ENCODE data around the gene BMERB1. TPM values are rescaled to one million over a fixed set of nuclear protein-coding genes. Genes with fewer than 3 reads are reported as not detected.

Gene BMERB1
- total and polyA plus RNA-seq, 9 of the 15 experiments (the other 6 are each of a cell fraction or from before 2014, with no cell fraction given): 0.29 to 2.9 (median 0.94) TPM

GRCh38 chr16:15492091-15492740, 57.8 kb downstream of the BMERB1 start:
- TF ChIP-seq RBM25 (IDR thresholded peaks at IDR 0.05; ENCODE audit: low read depth, low read length, severe bottlenecking) (no peak), SPI1 (IDR thresholded peaks at IDR 0.05; ENCODE audit: borderline replicate concordance, low read depth, low read length) (peak; percentile 83; the same call in 1 of the 2 replicates)
- H3K4me2 ChIP-seq (ENCODE audit: insufficient read depth, low read length): no peak overlapping the region
- intact Hi-C loops (cut with micrococcal nuclease) (no loop called here), in situ Hi-C loops (cut with MboI) (no loop called here)
- no peaks in the 10 kb centered on the region for H3K36me3 ChIP-seq (ENCODE audit: control insufficient read depth, insufficient read depth, low read length)
- H3K4me3 ChIP-seq: no peak overlapping the region
- 39% methylated on average over 8 of the region's 8 CpGs for WGBS (ENCODE audit: insufficient coverage, low coverage, missing lambda C conversion rate)
- POLR2A ChIA-PET: interaction anchor here (0.9 kb wide), 1 partner anchor 38 kb away, joined by 5 read pairs; no protein-coding TSS in a partner anchor
- no peaks in the 10 kb centered on the region for H3K79me2 ChIP-seq (ENCODE audit: control insufficient read depth, insufficient read depth, low read length)
- CTCF ChIA-PET (ENCODE audit: low intra/inter-chr PET ratio): no interaction called here
- H3K4me1 ChIP-seq (replicated peaks in 1 of 2; ENCODE audit: control insufficient read depth in 2 of 2, insufficient read depth in 2 of 2, low read length in 2 of 2): peaks cover 4 to 34% of the 10 kb centered on the region in 2 experiments
- no peak overlapping the region for H3K27ac ChIP-seq (ENCODE audit: extremely low read depth, low read depth, low read length)
- no peak overlapping the region for H3K9ac ChIP-seq (ENCODE audit: insufficient read depth in 1 of 2, low read depth in 2 of 2, low read length in 2 of 2)
- no peaks in the 10 kb centered on the region for H4K20me1 ChIP-seq (replicated peaks; ENCODE audit: control insufficient read depth, insufficient read depth, low read length)
- no TSS peak for BruUV-seq (replicated peaks)
- H3K27me3 ChIP-seq (ENCODE audit: control insufficient read depth in 2 of 2, insufficient read depth in 2 of 2, low read length in 2 of 2): no peaks in the 10 kb centered on the region
- H3K9me3 ChIP-seq (replicated peaks; ENCODE audit: control insufficient read depth, insufficient read depth, low read depth, low read length): no peaks in the 10 kb centered on the region
- ATAC-seq: no peak
- no peak for FAIRE-seq
- DNase-seq (ENCODE audit: extremely low read depth in 1 of 4, low spot score in 3 of 4): no peak
- H3K9me1 ChIP-seq (ENCODE audit: control insufficient read depth, insufficient read depth, low read length): no peaks in the 10 kb centered on the region
- peak overlapping the region; percentile 71 for H2AFZ ChIP-seq (ENCODE audit: low read depth, low read length)

DNA sequence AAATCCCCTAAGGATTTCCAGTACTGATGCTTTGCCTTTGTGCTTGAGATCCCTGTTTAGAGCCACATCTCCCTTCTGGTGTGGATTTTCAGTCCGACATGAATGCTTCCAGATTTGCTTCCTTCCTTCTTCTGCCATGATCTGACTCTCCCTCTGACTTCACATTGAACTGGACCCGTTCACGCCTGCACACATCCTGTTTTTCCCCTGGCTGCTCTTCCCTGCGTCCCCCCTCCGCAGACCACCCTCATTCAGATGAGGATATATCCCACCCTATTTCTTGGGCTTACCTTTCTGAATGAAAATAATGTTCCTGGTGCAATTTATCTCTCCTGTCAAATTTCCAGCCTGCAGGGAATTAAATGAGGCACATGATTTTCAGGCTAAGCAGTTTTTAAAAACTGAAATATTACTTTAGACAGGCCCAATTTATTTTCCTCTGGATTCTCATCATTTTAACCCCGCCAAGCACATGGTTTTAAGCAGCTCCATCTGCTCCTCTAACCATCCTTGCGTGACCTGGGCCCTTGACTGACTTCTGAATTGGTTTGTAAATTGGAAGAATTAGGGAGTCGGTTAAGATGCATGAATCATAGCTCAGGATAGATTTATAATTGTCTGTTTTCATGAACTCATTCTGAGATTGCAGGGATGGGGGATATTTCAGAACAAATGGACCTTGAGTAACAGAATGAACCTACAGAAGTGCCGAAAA, 59.2 kb downstream of the BMERB1 start:
- ChIA-PET POLR2A (no interaction called here), CTCF (ENCODE audit: low intra/inter-chr PET ratio) (no interaction called here)
- in situ Hi-C loops (cut with MboI) (no loop called here), intact Hi-C loops (cut with micrococcal nuclease) (no loop called here)
- Histone ChIP-seq H4K20me1 (replicated peaks; ENCODE audit: control insufficient read depth, insufficient read depth, low read length) (no peaks in the 10 kb centered on the region), H3K27ac (ENCODE audit: extremely low read depth, low read depth, low read length) (no peak overlapping the region), H3K4me1 (replicated peaks in 1 of 2; ENCODE audit: control insufficient read depth in 2 of 2, insufficient read depth in 2 of 2, low read length in 2 of 2) (peaks cover 4 to 22% of the 10 kb centered on the region in 2 experiments), H3K9ac (ENCODE audit: insufficient read depth in 1 of 2, low read depth in 2 of 2, low read length in 2 of 2) (no peak overlapping the region), H3K9me3 (replicated peaks; ENCODE audit: control insufficient read depth, insufficient read depth, low read depth, low read length) (no peaks in the 10 kb centered on the region; the same call in 1 of the 2 replicates), H3K4me2 (ENCODE audit: insufficient read depth, low read length) (no peak overlapping the region), H3K9me1 (ENCODE audit: control insufficient read depth, insufficient read depth, low read length) (no peaks in the 10 kb centered on the region), H3K27me3 (ENCODE audit: control insufficient read depth in 2 of 2, insufficient read depth in 2 of 2, low read length in 2 of 2) (no peaks in the 10 kb centered on the region), H3K36me3 (ENCODE audit: control insufficient read depth, insufficient read depth, low read length) (no peaks in the 10 kb centered on the region), H2AFZ (ENCODE audit: low read depth, low read length) (no peak overlapping the region; the same call in 1 of the 2 replicates), H3K4me3 (no peak overlapping the region), H3K79me2 (ENCODE audit: control insufficient read depth, insufficient read depth, low read length) (no peaks in the 10 kb centered on the region)
- ATAC-seq (no peak), DNase-seq (ENCODE audit: extremely low read depth in 1 of 4, low spot score in 3 of 4) (no peak), FAIRE-seq (no peak)
- 46% methylated on average over 9 of the region's 9 CpGs for WGBS (ENCODE audit: insufficient coverage, low coverage, missing lambda C conversion rate)
- BruUV-seq (replicated peaks): no TSS peak
- TF ChIP-seq SETDB1 (IDR thresholded peaks at IDR 0.05; ENCODE audit: low read length): no peak
- TF ChIP-seq GABPB2 (CRISPR knock-in tag; conservative IDR thresholded peaks at IDR 0.05): no peak
- TF ChIP-seq, protein P1, sequence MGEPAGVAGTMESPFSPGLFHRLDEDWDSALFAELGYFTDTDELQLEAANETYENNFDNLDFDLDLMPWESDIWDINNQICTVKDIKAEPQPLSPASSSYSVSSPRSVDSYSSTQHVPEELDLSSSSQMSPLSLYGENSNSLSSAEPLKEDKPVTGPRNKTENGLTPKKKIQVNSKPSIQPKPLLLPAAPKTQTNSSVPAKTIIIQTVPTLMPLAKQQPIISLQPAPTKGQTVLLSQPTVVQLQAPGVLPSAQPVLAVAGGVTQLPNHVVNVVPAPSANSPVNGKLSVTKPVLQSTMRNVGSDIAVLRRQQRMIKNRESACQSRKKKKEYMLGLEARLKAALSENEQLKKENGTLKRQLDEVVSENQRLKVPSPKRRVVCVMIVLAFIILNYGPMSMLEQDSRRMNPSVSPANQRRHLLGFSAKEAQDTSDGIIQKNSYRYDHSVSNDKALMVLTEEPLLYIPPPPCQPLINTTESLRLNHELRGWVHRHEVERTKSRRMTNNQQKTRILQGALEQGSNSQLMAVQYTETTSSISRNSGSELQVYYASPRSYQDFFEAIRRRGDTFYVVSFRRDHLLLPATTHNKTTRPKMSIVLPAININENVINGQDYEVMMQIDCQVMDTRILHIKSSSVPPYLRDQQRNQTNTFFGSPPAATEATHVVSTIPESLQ (CRISPR knock-in tag; IDR thresholded peaks at IDR 0.05): no peak
- TF ChIP-seq ZNF12 (CRISPR knock-in tag; IDR thresholded peaks at IDR 0.05): no peak
- TF ChIP-seq ZNF133 (CRISPR knock-in tag; IDR thresholded peaks at IDR 0.05): no peak
- TF ChIP-seq STAT5B (CRISPR knock-in tag; IDR thresholded peaks at IDR 0.05): no peak
- TF ChIP-seq TARDBP (IDR thresholded peaks at IDR 0.05): no peak
- TF ChIP-seq ZNF780A (CRISPR knock-in tag; IDR thresholded peaks at IDR 0.05): no peak
- TF ChIP-seq SREBF2 (CRISPR knock-in tag; IDR thresholded peaks at IDR 0.05): no peak
- no peak for TF ChIP-seq CREB1 (IDR thresholded peaks at IDR 0.05)
- no peak for TF ChIP-seq CREB1 (CRISPR knock-in tag; IDR thresholded peaks at IDR 0.05)
- no peak for TF ChIP-seq ZNF507 (tag; conservative IDR thresholded peaks at IDR 0.05)
- TF ChIP-seq E2F3 (CRISPR knock-in tag; IDR thresholded peaks at IDR 0.05): no peak
- no peak for TF ChIP-seq ZNF696 (CRISPR knock-in tag; conservative IDR thresholded peaks at IDR 0.05)

All from K562 (cell line).